Esophagus squamous epithelium (tissue), 5 donors: Measurements from ENCODE around the gene COLGALT1. TPM values are rescaled to one million over a fixed set of nuclear protein-coding genes. Genes with fewer than 3 reads are reported as not detected.

Experiments used
- DNase-seq: peaks from one replicate; lab custom pipeline; 2025; lab: John Stamatoyannopoulos, UW
- H3K27ac ChIP-seq, 4 donors: fragments of 200-600 bp; sonication (generic); one replicate each; pipeline ENCODE4 v1.5.1; 2016 to 2019; ENCODE audit warnings: mild to moderate bottlenecking in 1 of 4
- H3K27me3 ChIP-seq, 4 donors: fragments of 200-600 bp; sonication (generic); 1 replicate in 3 of 4; 2 replicates in 1 of 4; pipeline versions ENCODE4 v1.5.1 to v1.6.0; 2017 to 2021; ENCODE audit warnings: antibody characterized with exemption in 1 of 4
- H3K36me3 ChIP-seq, 3 donors: fragments of 200-600 bp; sonication (generic); one replicate each; pipeline ENCODE4 v1.5.1; 2016 to 2019
- H3K4me1 ChIP-seq, 3 donors: fragments of 200-600 bp; sonication (generic); one replicate each; pipeline ENCODE4 v1.5.1; 2017 to 2019
- H3K4me3 ChIP-seq, 4 donors: fragments of 200-600 bp; sonication (generic); 1 replicate in 3 of 4; 2 replicates in 1 of 4; pipeline ENCODE4 v1.5.1; 2016 to 2019; ENCODE audit warnings: mild to moderate bottlenecking in 2 of 4, moderate library complexity in 1 of 4
- H3K9me3 ChIP-seq, 3 donors: fragments of 200-600 bp; sonication (generic); one replicate each; pipeline ENCODE4 v1.5.1; 2016 to 2019
- CTCF ChIP-seq, 6 experiments: fragments of 450-650 bp in 4 of 6; fragments of 200-600 bp in 2 of 6; sonication (generic) in 2 of 6; IDR thresholded peaks; one replicate each; pipeline ENCODE4 v1.5.1; 2016 to 2019; ENCODE audit warnings: antibody characterized with exemption in 6 of 6, mild to moderate bottlenecking in 4 of 6, moderate library complexity in 4 of 6
- POLR2A ChIP-seq, 4 donors: fragments of 450-650 bp; IDR thresholded peaks; one replicate each; pipeline ENCODE4 v1.6.1; 2017; ENCODE audit warnings: antibody characterized with exemption in 4 of 4, mild to moderate bottlenecking in 4 of 4, moderate library complexity in 3 of 4
- WGBS, 2 donors: methylation state at CpG; one replicate each; pipeline ENCODE4 v1.1.5; 2018; 5-methylcytosine and 5-hydroxymethylcytosine counted together
- intact Hi-C: fragments of 100-400 bp; cut with DNase I; formaldehyde crosslinking; loops from one replicate; pipeline ENCODE4 v1.15.0; 2022
- total RNA-seq, 4 donors: library from RNA; depleted of rRNA; stranded (reverse); fragments of >200 nt; gene quantifications; one replicate each; pipeline ENCODE4 v1.1.0, GENCODE V29; 2016
- donor health status: DM: yes; HTN: yes; CAD: no.

COLGALT1 gene
- total RNA-seq, 4 donors from 2014 or later = 23.1 to 51.9 (median 35.6) TPM

GRCh38 chr19:17599780-17600179 is 44.3 kb downstream of the COLGALT1 start:
- no peak for TF ChIP-seq POLR2A (IDR thresholded peaks at IDR 0.05)
- no peak for TF ChIP-seq CTCF (IDR thresholded peaks at IDR 0.05)
- no peaks in the 10 kb centered on the region for H3K4me1 ChIP-seq
- no peak for DNase-seq
- WGBS, 2 donors = 62 to 66% methylated on average over 9 to 10 of the region's 10 CpGs
- no peaks in the 10 kb centered on the region for H3K36me3 ChIP-seq
- H3K9me3 ChIP-seq = no peaks in the 10 kb centered on the region
- intact Hi-C loops = no loop called here
- H3K27me3 ChIP-seq = peaks cover 0 to 64% (median 0%) of the 10 kb centered on the region in 4 donors
- H3K4me3 ChIP-seq = no peak overlapping the region
- no peak overlapping the region for H3K27ac ChIP-seq

DNA sequence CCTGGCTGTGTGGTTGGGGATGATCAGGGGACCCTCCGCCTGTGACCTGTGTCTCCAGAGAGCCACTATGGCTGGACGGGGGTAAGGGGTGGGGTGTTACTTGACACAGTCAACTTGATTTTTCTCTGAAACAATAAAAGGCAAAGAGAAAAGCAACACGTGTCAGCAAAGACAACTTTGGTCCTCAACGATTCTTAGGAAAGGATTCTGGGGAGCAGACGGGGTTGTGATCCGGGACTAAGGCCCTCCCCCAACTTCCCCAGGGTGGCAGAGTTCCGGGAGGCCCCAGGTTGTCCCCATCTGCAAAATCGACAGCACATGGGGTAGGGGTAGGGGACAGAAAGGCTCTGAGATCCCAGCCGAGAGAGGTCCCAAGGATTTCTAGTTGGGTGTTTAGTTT is 46.2 kb downstream of the COLGALT1 start:
- WGBS, 2 donors = 5 to 11% methylated on average over 3 to 9 of the region's 9 CpGs

GRCh38 chr19:17602217-17602616 is 46.8 kb downstream of the COLGALT1 start:
- TF ChIP-seq POLR2A (IDR thresholded peaks at IDR 0.05) = no peak
- no peak for TF ChIP-seq CTCF (IDR thresholded peaks at IDR 0.05)
- peaks cover 0 to 82% (median 0%) of the 10 kb centered on the region in 4 donors for H3K27me3 ChIP-seq

More for the DNA sequence above, 46.2 kb downstream of the COLGALT1 start:
- Histone ChIP-seq H3K36me3 (no peaks in the 10 kb centered on the region), H3K4me3 (no peak overlapping the region), H3K27ac (no peak overlapping the region), H3K27me3 (peaks cover 0 to 77% (median 0%) of the 10 kb centered on the region in 4 donors), H3K9me3 (no peaks in the 10 kb centered on the region), H3K4me1 (peaks cover 0 to 14% (median 11%) of the 10 kb centered on the region in 3 donors)
- intact Hi-C loops = no loop called here
- TF ChIP-seq POLR2A (IDR thresholded peaks at IDR 0.05) = no peak
- no peak for TF ChIP-seq CTCF (IDR thresholded peaks at IDR 0.05)
- no peak for DNase-seq

DNA sequence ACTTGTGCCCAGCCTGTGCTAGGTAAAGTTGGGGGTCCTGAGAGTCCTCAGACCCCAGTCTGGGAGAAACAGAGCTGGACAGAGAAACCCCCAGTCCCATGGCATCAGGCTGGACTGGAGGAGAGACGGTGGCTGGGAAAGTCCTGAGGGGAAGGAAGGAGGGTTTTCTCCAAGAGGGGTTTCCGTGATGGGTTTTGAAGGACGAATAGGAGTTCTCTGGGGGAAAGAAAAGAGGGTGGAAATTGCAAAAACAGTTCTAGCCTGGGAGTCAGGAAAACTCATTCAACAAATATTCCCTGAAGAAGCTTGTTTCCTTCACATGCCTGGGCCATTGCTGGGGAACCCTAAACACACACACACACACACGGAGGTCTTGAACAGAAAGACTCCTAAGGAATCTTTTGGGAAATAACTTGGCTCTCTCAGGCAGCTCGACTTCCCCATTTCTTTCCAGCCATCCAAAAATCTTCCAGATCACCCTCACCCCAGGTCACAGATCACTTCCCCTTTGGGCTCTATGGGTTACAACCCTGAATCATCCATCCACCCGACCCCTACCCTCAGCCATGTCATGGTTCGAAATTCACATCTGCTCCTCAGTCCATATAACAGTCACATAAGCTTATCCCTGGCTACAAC is 47.5 kb downstream of the COLGALT1 start:
- Histone ChIP-seq H3K27ac (no peak overlapping the region), H3K9me3 (no peaks in the 10 kb centered on the region), H3K36me3 (no peaks in the 10 kb centered on the region), H3K4me3 (no peak overlapping the region), H3K4me1 (peaks cover 0 to 15% (median 11%) of the 10 kb centered on the region in 3 donors), H3K27me3 (peaks cover 0 to 86% (median 0%) of the 10 kb centered on the region in 4 donors)
- intact Hi-C loops = no loop called here
- no peak for TF ChIP-seq POLR2A (IDR thresholded peaks at IDR 0.05)
- TF ChIP-seq CTCF (IDR thresholded peaks at IDR 0.05) = no peak
- 68 to 70% methylated on average over 7 of the region's 7 CpGs for WGBS, 2 donors
- DNase-seq = no peak

More at GRCh38 chr19:17602217-17602616, 46.8 kb downstream of the COLGALT1 start:
- H3K4me1 ChIP-seq = peaks cover 0 to 15% (median 11%) of the 10 kb centered on the region in 3 donors
- 41 to 55% methylated on average over 8 of the region's 8 CpGs for WGBS, 2 donors
- DNase-seq = no peak
- H3K9me3 ChIP-seq = no peaks in the 10 kb centered on the region
- intact Hi-C loops = no loop called here
- H3K4me3 ChIP-seq = no peak overlapping the region
- H3K36me3 ChIP-seq = no peaks in the 10 kb centered on the region
- H3K27ac ChIP-seq = no peak overlapping the region

DNA sequence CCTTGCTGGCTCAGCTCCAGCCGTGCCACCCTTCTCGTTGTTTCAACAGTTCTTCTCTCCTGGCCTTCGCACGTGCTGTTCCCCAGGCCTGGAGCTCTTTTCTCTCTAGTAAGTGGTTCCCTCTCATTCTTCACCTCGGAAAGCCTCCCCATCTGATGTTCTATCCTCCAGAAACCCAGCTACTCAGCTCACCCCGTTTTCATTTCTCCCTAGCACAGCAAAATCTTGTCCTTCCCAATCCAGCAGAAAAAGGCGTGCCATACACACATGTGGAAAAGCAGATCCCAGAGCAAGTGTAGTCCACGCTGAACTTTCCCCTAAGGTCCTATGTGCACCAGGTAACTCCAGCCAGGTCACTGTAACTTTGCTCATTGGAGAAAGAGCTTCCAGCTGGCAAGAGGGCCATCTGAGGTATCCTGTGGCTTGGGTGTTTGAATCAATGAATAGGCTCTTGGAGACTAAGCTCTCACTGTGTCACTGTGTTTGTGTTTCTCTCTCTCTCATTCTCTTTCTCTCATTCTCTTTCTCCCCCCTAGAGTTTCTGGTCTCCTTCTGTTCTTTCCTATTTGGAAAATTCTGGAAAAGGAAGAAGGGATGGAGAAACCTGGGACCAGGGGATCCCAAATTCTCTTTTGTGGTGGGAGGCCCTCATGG is 49.0 kb downstream of the COLGALT1 start:
- Histone ChIP-seq H3K27me3 (peaks cover 0 to 77% (median 0%) of the 10 kb centered on the region in 4 donors), H3K4me3 (no peak overlapping the region), H3K4me1 (peaks cover 0 to 15% (median 11%) of the 10 kb centered on the region in 3 donors), H3K36me3 (no peaks in the 10 kb centered on the region), H3K9me3 (no peaks in the 10 kb centered on the region), H3K27ac (no peak overlapping the region)
- 61 to 65% methylated on average over 8 of the region's 8 CpGs for WGBS, 2 donors
- DNase-seq = no peak
- TF ChIP-seq POLR2A (IDR thresholded peaks at IDR 0.05) (no peak), CTCF (IDR thresholded peaks at IDR 0.05) (no peak)
- intact Hi-C loops = no loop called here
